GM13977 (cell line): ENCODE results near the gene PLA2G7.
"Not testable (repeated sequence)": the region's sequence is repeated elsewhere in the genome, so short reads cannot be mapped to it uniquely, and the experiment has no call there.

Source experiments
- DNase-seq: peaks from one replicate; pipeline ENCODE4 v3.0.0; 2012; ENCODE audit warnings: low spot score
- in situ Hi-C: fragments of 300-500 bp; cut with MboI; formaldehyde crosslinking; loops from one replicate; pipeline ENCODE4 v1.12.0; 2022; ENCODE audit warnings: low sequenced_read_pairs, low pct_unique_long_range_greater_than_20kb, mixed read lengths, inconsistent platforms; ENCODE audit not compliant: unreplicated experiment
- TF ChIP-seq, protein P1 (sequence below): IDR thresholded peaks from 2 replicates; pipeline ENCODE4 v1.5.1; 2012; ENCODE audit warnings: mild to moderate bottlenecking, control low read depth; ENCODE audit not compliant: insufficient read depth; ENCODE audit errors: extremely low read depth, missing control alignments

Gene PLA2G7

DNA sequence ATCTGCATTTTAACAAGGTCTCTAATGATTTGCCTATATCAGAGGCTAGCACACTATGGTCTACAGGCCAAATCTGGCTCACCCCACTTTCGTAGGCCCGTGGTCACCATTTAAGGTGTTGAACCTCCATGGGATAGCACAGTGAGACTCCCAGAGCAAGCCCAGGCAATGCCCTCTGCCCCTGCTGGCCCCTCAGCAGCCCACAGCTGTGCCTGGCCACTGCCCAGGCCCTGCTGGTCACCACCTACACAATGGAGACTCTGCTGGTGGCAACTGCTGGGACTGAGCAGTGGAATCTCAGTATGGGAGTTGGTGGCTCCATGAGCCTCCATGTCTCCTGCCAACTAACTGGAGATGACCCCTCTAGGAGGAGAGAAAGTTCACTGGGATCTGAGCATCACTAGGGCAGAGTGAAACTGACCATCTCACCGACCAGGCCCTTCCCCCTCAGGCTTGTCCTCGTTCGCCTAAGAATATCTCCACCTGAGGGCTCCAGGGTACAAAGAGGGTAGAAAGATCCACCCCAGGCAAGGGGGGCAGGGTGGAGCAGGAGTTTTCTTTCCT, 13.8 kb upstream of the PLA2G7 start:
- DNase-seq = no peak
- in situ Hi-C loops = no loop called here
- TF ChIP-seq, protein P1, sequence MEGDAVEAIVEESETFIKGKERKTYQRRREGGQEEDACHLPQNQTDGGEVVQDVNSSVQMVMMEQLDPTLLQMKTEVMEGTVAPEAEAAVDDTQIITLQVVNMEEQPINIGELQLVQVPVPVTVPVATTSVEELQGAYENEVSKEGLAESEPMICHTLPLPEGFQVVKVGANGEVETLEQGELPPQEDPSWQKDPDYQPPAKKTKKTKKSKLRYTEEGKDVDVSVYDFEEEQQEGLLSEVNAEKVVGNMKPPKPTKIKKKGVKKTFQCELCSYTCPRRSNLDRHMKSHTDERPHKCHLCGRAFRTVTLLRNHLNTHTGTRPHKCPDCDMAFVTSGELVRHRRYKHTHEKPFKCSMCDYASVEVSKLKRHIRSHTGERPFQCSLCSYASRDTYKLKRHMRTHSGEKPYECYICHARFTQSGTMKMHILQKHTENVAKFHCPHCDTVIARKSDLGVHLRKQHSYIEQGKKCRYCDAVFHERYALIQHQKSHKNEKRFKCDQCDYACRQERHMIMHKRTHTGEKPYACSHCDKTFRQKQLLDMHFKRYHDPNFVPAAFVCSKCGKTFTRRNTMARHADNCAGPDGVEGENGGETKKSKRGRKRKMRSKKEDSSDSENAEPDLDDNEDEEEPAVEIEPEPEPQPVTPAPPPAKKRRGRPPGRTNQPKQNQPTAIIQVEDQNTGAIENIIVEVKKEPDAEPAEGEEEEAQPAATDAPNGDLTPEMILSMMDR = no peak

DNA sequence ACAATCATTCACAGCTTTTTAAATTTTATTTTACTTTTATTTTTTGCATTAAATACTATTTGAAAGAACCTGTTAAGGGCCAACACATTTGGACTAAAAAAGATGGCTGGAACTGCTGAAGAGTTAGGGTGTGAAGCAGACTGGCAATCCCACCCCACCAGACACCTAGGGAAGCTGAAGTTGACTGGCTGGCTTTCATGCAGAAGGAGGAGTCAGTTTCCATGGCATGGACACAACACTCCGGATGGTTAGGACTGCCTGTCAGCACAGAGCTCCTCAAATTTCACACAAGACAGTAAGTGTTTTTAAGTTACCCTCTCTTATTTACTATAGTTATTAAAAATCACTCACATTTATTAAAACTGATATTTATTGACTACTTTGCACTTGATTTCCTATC, 11.5 kb upstream of the PLA2G7 start, which contains the start of gene ANKRD66:
Gene ANKRD66 (plus strand): TSS at position 238 of the 400 bp plus-strand sequence. CDS start 5,016 bp downstream, outside the sequence.
- TF ChIP-seq, protein P1 = no peak
- DNase-seq = no peak
- in situ Hi-C loops = no loop called here

GRCh38 chr6:46745973-46746372, 10.8 kb upstream of the PLA2G7 start:
- no peak for DNase-seq
- in situ Hi-C loops = no loop called here
- TF ChIP-seq, protein P1 = no peak

GRCh38 chr6:46744159-46744725, 9.1 kb upstream of the PLA2G7 start:
- DNase-seq, in situ Hi-C loops: not testable (repeated sequence)

DNA sequence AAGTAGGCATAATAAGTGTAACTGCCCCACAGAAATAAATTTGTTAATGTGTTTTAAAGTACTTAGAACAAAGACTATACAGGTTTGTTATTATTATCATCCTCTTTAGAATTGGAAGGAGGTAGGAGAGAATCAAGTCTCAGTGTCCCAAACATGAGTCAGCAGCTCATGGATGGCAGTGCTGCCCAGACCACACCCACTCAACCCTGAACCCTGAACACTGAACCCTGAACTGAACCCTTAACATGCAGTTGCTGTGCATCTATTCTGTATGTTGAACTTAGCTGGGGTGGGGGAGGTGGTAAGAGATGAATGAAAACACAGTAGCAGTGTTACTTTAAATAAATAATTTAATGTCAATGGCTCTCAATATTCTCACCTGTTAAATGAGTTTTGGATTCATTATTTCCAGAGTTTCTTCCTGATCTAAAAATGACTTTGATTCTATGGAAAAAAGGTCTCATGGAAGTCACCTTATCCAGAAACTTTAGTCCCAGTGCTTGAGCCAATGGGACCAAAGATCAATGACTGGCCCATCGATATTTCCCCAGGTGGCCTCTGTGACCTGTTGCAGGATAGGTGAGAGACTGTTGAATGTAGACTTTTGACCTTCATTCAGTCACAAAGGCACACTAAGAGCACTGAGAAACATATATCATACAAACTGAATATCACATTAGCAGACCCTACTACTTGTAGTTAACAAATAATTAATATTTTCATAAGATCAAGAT, 8.4 kb upstream of the PLA2G7 start:
- TF ChIP-seq, protein P1 = no peak
- no peak for DNase-seq
- in situ Hi-C loops = no loop called here

GRCh38 chr6:46741910-46742309, 6.7 kb upstream of the PLA2G7 start:
- in situ Hi-C loops = no loop called here
- no peak for DNase-seq
- TF ChIP-seq, protein P1 = no peak

DNA sequence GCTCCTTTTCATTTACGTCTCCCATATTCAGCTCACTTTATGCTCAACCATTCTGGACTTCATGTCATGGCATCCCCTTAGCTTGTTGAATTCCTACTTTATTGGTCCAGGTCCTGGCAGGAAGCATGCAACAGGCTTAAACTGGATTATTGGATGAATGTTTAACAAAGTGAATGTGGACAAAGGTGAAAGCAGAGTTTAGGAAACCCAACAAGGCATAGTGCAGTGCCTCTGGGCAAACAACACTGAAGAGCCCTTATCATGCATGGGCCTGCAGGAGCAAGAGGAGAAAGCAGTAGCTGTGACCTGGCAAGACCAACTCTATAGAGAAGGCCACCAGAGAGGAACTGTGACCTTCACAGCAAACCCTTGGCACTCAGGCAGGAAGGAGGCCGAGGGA, 6.3 kb upstream of the PLA2G7 start:
- DNase-seq = no peak
- in situ Hi-C loops = no loop called here
- TF ChIP-seq, protein P1 = no peak
